Glutamatergic neuron (in vitro differentiated cells): ENCODE measurements around the gene TRAF6. TPM values are rescaled to one million over a fixed set of nuclear protein-coding genes. Genes with fewer than 3 reads are reported as not detected.
A peak's percentile ranks its signal among the peaks of the same experiment; 100 is the strongest.
"Not testable (repeated sequence)": the region's sequence is repeated elsewhere in the genome, so short reads cannot be mapped to it uniquely, and the experiment has no call there.

Source experiments
- DNase-seq: peaks from one replicate; pipeline ENCODE4 v3.0.0; 2022
- H3K27ac Mint-ChIP-seq: one replicate; pipeline ENCODE4 v1.8.0; 2020; ENCODE audit warnings: mild to moderate bottlenecking, mixed read lengths, inconsistent platforms; ENCODE audit not compliant: unreplicated experiment
- H3K27me3 Mint-ChIP-seq: one replicate; pipeline ENCODE4 v1.8.0; 2020; ENCODE audit warnings: mild to moderate bottlenecking, moderate library complexity, mixed read lengths, inconsistent platforms; ENCODE audit not compliant: unreplicated experiment
- H3K36me3 Mint-ChIP-seq: one replicate; pipeline ENCODE4 v1.8.0; 2020; ENCODE audit warnings: mild to moderate bottlenecking, mixed read lengths, inconsistent platforms; ENCODE audit not compliant: unreplicated experiment
- H3K4me1 Mint-ChIP-seq: one replicate; pipeline ENCODE4 v1.8.0; 2020; ENCODE audit warnings: mild to moderate bottlenecking, low read depth, mixed read lengths, inconsistent platforms; ENCODE audit not compliant: unreplicated experiment
- H3K4me3 Mint-ChIP-seq: one replicate; pipeline ENCODE4 v1.8.0; 2020; ENCODE audit warnings: mild to moderate bottlenecking, mixed read lengths, inconsistent platforms; ENCODE audit not compliant: unreplicated experiment
- H3K9me3 Mint-ChIP-seq: one replicate; pipeline ENCODE4 v1.8.0; 2020; ENCODE audit warnings: mild to moderate bottlenecking, moderate library complexity, mixed read lengths, inconsistent platforms; ENCODE audit not compliant: unreplicated experiment
- CTCF ChIP-seq: fragments of 200-600 bp; sonication (generic); IDR thresholded peaks from one replicate; pipeline ENCODE4 v1.5.0; 2021; ENCODE audit not compliant: partially characterized antibody, unreplicated experiment
- long read RNA-seq: library from polyadenylated mRNA; unstranded; transcript quantifications from one replicate; pipeline ENCODE4 v2.0.0, GENCODE V29; 2020; ENCODE audit not compliant: unreplicated experiment
- total RNA-seq: library from RNA; stranded (reverse); fragmentation: NEBNext Ultra II Directional; extraction: Animal tissue kit (Norgen Biotek cat#: 25700); gene quantifications from one replicate; pipeline ENCODE4 v1.2.1, GENCODE V29; 2021; ENCODE audit not compliant: unreplicated experiment

Gene TRAF6
- 12.3 TPM for total RNA-seq
- long read RNA-seq, full-length matches to known transcripts: 3 of 3 reads
- long read RNA-seq, partial matches to known transcripts: 0 of 3 reads
- long read RNA-seq, other reads (novel, unspliced or antisense): 0 of 3 reads

GRCh38 chr11:36509694-36510593, at the start of gene TRAF6:
TRAF6 (minus strand) TSS chr11:36510272; CDS start chr11:36501515, 8,757 bp downstream.
- Mint-ChIP-seq H3K4me3 (peak within 1 kb of the TSS; percentile 96), H3K27me3 (no peaks in the 10 kb centered on the region), H3K4me1 (peaks cover 6% of the 10 kb centered on the region), H3K9me3 (peaks cover 4% of the 10 kb centered on the region), H3K27ac (peak within 1 kb of the TSS; percentile 68), H3K36me3 (peaks cover 8% of the 10 kb centered on the region)
- TF ChIP-seq CTCF: peak; percentile 96
- DNase-seq: peak; percentile 97

GRCh38 chr11:36558571-36559413, 48.7 kb upstream of the TRAF6 start:
- H3K36me3 Mint-ChIP-seq: no peaks in the 10 kb centered on the region
- H3K27me3 Mint-ChIP-seq: no peaks in the 10 kb centered on the region

GRCh38 chr11:36557991-36558390, 47.9 kb upstream of the TRAF6 start:
- no peak for DNase-seq
- no peak overlapping the region for H3K4me3 Mint-ChIP-seq

More at GRCh38 chr11:36558571-36559413, 48.7 kb upstream of the TRAF6 start:
- Mint-ChIP-seq H3K4me1 (no peaks in the 10 kb centered on the region), H3K9me3 (no peaks in the 10 kb centered on the region), H3K27ac (no peak overlapping the region), H3K4me3 (no peak overlapping the region)
- no peak for TF ChIP-seq CTCF
- no peak for DNase-seq

GRCh38 chr11:36557390-36557789, 47.3 kb upstream of the TRAF6 start:
- H3K9me3 Mint-ChIP-seq, H3K4me1 Mint-ChIP-seq, H3K4me3 Mint-ChIP-seq, H3K27me3 Mint-ChIP-seq, H3K27ac Mint-ChIP-seq, DNase-seq, H3K36me3 Mint-ChIP-seq: not testable (repeated sequence)

More at GRCh38 chr11:36557991-36558390, 47.9 kb upstream of the TRAF6 start:
- no peak overlapping the region for H3K27ac Mint-ChIP-seq
- H3K27me3 Mint-ChIP-seq: no peaks in the 10 kb centered on the region
- H3K4me1 Mint-ChIP-seq: no peaks in the 10 kb centered on the region
- no peak for TF ChIP-seq CTCF
- H3K9me3 Mint-ChIP-seq: no peaks in the 10 kb centered on the region
- no peaks in the 10 kb centered on the region for H3K36me3 Mint-ChIP-seq

- peaks cover 4% of the 10 kb centered on the region for H3K27me3 Mint-ChIP-seq
- no peaks in the 10 kb centered on the region for H3K9me3 Mint-ChIP-seq
- no peaks in the 10 kb centered on the region for H3K36me3 Mint-ChIP-seq
- no peaks in the 10 kb centered on the region for H3K4me1 Mint-ChIP-seq
- H3K27ac Mint-ChIP-seq: no peak overlapping the region
- DNase-seq: no peak
- no peak for TF ChIP-seq CTCF
- no peak overlapping the region for H3K4me3 Mint-ChIP-seq
Observed at GRCh38 chr11:36550385-36551115, 40.5 kb upstream of the TRAF6 start.
